ENCODE results near the gene MRPS21.

MRPS21 gene

GRCh38 chr1:150293433-150294253, at the start of gene MRPS21:
TSS of gene MRPS21 (plus strand) at chr1:150293861. CDS start at chr1:150294367, 506 bp downstream.
- DNase-seq (ENCODE audit: low read depth in 3 of 3): peak; percentile 81 to 84 (median 81)

- no peak for DNase-seq (ENCODE audit: low read depth in 3 of 3)
These were observed 43.7 kb upstream of the MRPS21 start for GRCh38 chr1:150249936-150250335.

- no peak for DNase-seq (ENCODE audit: low read depth in 3 of 3)
These were observed 37.5 kb upstream of the MRPS21 start for GRCh38 chr1:150256198-150256553.

GRCh38 chr1:150256554-150257341, 36.9 kb upstream of the MRPS21 start:
- DNase-seq (ENCODE audit: low read depth in 3 of 3): no peak

GRCh38 chr1:150257624-150258585, 35.8 kb upstream of the MRPS21 start, which contains the start of gene CA14:
TSS of gene CA14 (plus strand) at chr1:150257774. CDS start at chr1:150258129, 355 bp downstream.
- no peak for DNase-seq (ENCODE audit: low read depth in 3 of 3)

DNA sequence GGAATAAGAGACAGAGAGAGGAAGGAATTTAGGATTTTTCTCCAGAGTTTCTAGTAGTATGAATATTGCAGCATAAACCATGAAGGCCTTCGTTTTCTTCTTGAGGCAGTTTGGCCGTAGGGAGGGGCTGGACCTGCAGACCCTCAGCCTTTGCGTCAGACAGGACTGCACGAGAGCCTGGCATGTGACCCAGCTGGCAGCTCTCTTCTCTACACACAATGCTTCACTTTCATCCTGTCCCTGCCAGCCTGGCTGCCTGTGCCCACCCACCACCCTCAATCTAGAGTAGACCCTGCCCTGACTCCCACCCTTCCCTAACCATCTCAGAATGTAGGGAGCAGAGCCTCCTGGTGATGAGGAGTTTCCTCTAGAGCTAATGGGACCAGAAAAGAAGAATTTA, 34.4 kb upstream of the MRPS21 start:
- DNase-seq (ENCODE audit: low read depth in 3 of 3): no peak

DNA sequence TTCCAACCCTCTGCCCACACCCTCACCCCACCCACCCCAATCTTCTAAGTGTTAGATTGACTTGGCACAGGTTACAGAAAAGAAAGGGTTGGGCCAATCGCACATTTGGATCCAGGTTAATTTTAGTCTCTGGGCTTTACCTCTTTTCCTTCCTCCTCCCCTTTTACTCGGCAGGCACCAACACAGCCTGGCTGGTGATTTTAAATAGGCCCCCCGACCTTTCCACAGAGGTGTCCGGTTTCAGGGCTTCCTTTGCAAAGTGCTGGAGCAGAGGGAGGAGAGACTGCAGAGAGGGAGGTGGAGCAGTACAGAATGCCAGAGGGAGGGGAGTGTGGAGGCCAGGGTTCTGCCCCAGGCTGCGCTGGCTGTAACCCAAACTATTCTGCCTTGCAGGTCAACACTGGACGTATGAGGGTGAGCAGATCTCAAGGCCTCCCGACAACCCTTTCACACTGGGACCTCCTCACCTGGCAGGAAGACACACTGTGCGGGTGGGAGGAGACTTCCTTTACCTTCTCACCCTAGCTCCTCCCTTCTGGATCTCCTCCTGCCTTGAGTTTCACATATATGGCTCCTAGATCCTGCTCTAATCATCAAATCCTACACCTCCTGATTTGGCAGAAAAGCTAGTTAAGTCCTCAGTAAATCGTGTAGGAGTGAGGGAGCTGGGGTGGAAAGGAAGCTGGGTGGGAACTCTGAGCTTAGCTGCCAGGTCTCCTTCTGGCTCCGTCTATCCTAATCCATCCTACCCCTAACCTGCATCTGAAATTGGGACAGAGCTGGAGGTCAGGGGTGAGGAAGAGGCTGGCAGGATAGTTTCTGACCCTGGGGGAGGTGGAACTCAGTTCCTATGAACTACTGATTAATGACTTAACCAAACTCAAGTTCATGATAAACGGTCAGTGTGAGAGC, 33.6 kb upstream of the MRPS21 start:
- no peak for DNase-seq (ENCODE audit: low read depth in 3 of 3)

DNA sequence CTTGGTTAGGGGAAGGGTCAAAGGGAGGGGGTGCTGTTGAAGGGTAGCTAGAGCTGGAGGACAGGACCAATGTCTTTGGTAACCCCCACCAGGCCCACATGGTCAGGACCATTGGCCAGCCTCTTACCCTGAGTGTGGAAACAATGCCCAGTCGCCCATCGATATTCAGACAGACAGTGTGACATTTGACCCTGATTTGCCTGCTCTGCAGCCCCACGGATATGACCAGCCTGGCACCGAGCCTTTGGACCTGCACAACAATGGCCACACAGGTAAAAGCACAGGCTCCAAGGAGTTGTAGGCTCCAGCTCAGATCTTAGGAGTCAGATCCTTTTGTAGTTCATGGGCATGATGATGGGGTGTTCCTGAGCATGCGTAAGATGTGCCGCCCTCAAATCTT, 32.3 kb upstream of the MRPS21 start:
- no peak for DNase-seq (ENCODE audit: low read depth in 3 of 3)

- DNase-seq (ENCODE audit: low read depth in 3 of 3): no peak
These were observed 31.0 kb upstream of the MRPS21 start for GRCh38 chr1:150262388-150263320.

DNA sequence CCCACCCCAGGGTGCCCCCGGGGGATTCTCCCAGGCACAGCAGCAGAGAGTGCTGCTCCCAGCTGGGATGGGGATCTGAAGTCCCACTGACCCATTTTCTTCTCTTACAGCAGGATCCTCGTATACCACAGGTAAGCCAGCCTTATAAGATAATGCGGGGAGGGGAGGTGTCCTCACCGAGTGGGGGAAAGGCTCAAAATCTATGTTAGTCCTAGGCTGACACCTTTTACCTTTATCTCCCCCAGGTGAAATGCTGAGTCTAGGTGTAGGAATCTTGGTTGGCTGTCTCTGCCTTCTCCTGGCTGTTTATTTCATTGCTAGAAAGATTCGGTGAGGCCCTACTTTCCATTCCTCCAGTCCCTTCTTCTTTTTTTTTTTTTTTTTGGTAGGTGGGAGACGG, 30.1 kb upstream of the MRPS21 start:
- DNase-seq (ENCODE audit: low read depth in 3 of 3): no peak

GRCh38 chr1:150267896-150268295, 25.8 kb upstream of the MRPS21 start:
- DNase-seq (ENCODE audit: low read depth in 3 of 3): no peak

GRCh38 chr1:150268340-150268704, 25.3 kb upstream of the MRPS21 start:
- DNase-seq (ENCODE audit: low read depth in 3 of 3): no peak

DNA sequence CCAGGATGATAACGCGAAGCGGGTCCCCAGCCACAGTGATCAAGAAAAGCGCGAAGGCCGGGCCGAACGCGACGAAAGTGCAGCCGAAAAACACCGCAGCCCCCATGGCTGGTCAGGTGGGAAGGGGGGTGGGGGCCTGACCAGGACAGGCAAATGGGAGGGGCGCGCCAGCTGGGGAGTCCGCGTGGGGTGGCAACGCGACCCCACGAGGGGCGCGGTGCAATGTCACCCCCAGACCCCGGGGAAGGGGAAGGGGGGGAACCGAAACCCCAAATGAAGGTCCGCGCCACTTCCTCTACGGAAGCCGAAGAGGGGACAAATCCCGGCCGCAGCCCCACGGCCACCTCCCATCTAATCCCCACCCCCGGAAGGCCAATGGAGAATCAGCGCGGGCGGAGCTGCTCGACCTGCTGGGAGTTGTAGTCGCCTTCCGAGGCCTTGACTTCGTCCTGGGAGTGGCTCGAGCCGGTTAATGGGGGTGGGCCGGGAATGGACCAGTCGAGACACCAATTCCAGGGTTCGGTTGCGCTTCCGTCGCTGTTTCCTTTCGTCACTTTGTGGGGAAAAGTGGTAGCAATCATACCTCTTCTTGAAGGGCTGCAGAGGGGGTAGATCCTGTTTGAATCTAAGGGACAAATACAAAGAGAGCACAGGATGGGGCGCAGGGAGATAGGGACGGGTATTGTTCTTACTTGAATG, 24.8 kb upstream of the MRPS21 start, which contains the start of gene APH1A:
APH1A (minus strand) TSS at position 312 of the 699 bp plus-strand sequence; CDS start at position 106, 206 bp downstream.
- peak; percentile 85 to 90 (median 88) for DNase-seq (ENCODE audit: low read depth in 3 of 3)

DNA sequence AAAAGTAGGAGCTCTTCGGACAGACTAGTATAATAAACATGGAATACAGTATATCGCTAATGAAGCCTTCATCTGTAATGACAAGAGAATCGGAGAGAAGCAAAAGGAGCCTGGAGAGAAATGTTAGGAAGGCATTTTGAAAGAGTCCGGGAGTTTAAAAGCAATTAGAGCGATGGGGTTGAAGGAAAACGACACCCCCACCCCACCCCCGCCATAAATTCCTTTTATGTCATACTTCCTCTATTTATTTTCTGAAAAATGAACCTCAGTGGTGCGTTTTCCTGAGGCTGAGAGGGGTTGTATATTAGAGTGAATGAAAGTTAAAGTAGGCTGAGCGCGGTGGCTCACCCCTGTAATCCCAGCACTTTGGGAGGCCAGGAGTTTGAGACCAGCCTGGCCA, 24.2 kb upstream of the MRPS21 start:
- no peak for DNase-seq (ENCODE audit: low read depth in 3 of 3)

GRCh38 chr1:150271291-150271959, 22.2 kb upstream of the MRPS21 start:
- DNase-seq (ENCODE audit: low read depth in 3 of 3): no peak

DNA sequence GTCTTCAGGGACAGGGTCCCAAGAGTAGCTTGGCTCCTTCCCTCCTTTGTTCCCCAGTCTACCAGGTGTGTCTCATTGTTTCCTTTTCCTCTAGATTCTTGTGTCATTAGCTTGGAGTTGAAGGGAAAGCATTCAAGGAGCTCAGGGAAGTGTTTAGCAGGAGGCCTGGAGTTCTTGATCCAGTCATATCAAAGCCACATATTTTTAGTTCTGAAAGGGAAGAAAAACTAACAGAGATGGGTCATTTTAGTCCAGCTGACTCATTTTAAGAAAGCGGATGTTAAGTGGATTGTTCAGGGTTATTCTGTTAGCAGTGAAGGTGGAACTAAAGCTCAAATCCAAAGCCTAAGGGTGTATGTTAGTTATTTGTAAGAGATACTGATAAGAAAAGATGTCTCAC, 20.4 kb upstream of the MRPS21 start:
- DNase-seq (ENCODE audit: low read depth in 3 of 3): no peak

GRCh38 chr1:150280138-150280707, 13.4 kb upstream of the MRPS21 start:
- no peak for DNase-seq (ENCODE audit: low read depth in 3 of 3)

DNA sequence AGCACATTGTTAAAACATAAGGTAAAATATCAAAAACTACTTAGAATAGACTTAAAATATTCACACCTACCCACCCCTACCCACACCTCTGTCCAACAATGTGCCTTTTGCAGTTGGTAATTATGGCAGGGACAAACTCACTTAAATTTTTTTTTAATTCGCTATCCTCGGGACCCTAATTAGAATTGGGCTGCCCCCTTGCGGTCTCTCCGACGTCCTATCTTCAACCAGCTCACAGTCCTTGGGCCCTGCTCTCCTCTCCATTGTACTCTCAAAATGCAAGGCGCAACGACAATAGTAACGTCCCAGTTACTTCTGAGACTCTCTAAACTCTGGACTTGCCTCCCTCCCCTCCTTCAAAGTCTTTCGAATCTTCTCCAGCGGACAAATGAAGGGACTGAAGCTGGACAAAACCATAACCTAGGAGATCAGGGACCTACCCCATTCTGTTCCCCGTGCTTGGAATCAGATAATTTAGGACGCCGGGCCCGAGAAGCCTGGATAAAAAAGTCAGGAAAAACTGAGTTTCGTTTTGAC, 12.4 kb upstream of the MRPS21 start:
- DNase-seq (ENCODE audit: low read depth in 3 of 3): peak in 1 of 3 donors; percentile 37
